Activated CD4-positive, alpha-beta T cell treated with anti-CD3 and anti-CD28 coated beads for 36 hours (primary cell): ENCODE data around the gene SLC25A25. TPM values are rescaled to one million over a fixed set of nuclear protein-coding genes. Genes with fewer than 3 reads are reported as not detected.

Experiments used
- ATAC-seq: fragments of 200-7000 bp; cut with Tn5 transposase; one replicate; pipeline ENCODE4 v1.10.0; 2021; ENCODE audit warnings: mild to moderate bottlenecking, moderate library complexity
- CTCF ChIA-PET: fragments of 350-600 bp; sonication (Branson Sonifier 250); formaldehyde crosslinking; loops from one replicate; lab custom pipeline; 2021; ENCODE audit warnings: antibody characterized with exemption; lab: Charles Lee
- POLR2A ChIA-PET: fragments of 350-600 bp; sonication (Branson Sonifier 250); formaldehyde crosslinking; loops from one replicate; lab custom pipeline; 2021; ENCODE audit warnings: antibody characterized with exemption, inconsistent platforms; lab: Charles Lee
- DNase-seq: peaks from one replicate; pipeline ENCODE4 v3.0.0-alpha.2; 2020
- H3K27ac Mint-ChIP-seq: one replicate; pipeline ENCODE4 v1.8.0; 2021; ENCODE audit warnings: mixed read lengths
- H3K27me3 Mint-ChIP-seq: one replicate; pipeline ENCODE4 v1.8.0; 2021; ENCODE audit warnings: mixed read lengths
- H3K36me3 Mint-ChIP-seq: one replicate; pipeline ENCODE4 v1.8.0; 2021; ENCODE audit warnings: low read depth, mixed read lengths
- H3K4me1 Mint-ChIP-seq: one replicate; pipeline ENCODE4 v1.8.0; 2021; ENCODE audit warnings: mixed read lengths
- H3K4me3 Mint-ChIP-seq: one replicate; pipeline ENCODE4 v1.8.0; 2021; ENCODE audit warnings: mild to moderate bottlenecking, moderate library complexity, mixed read lengths
- H3K9me3 Mint-ChIP-seq: one replicate; pipeline ENCODE4 v1.8.0; 2021; ENCODE audit warnings: low read depth, mixed read lengths
- intact Hi-C, 2 experiments: fragments of 100-400 bp; cut with DNase I in 1 of 2; cut with micrococcal nuclease in 1 of 2; formaldehyde crosslinking; loops; one replicate each; pipeline versions ENCODE4 v1.14.2 to v1.15.1; 2022 to 2024; cut with DNase I, micrococcal nuclease
- total RNA-seq, 2 experiments: library from RNA; stranded (reverse); gene quantifications; one replicate each; pipeline ENCODE4 v1.2.3, GENCODE V29; 2021

SLC25A25 gene
- total RNA-seq, 2 experiments from 2014 or later = 6.9 to 10.8 TPM

GRCh38 chr9:128120741-128121465 lies 52.9 kb downstream of the SLC25A25 start:
- ATAC-seq = no peak
- Mint-ChIP-seq H3K36me3 (peaks cover 11% of the 10 kb centered on the region), H3K27me3 (no peaks in the 10 kb centered on the region), H3K4me1 (peaks cover 19% of the 10 kb centered on the region), H3K9me3 (no peaks in the 10 kb centered on the region), H3K4me3 (no peak overlapping the region), H3K27ac (no peak overlapping the region)
- CTCF ChIA-PET = no interaction called here
- no peak for DNase-seq
- POLR2A ChIA-PET = no interaction called here
- intact Hi-C loops = no loop called here

- peaks cover 24% of the 10 kb centered on the region for H3K4me1 Mint-ChIP-seq
- H3K27ac Mint-ChIP-seq = no peak overlapping the region
- H3K36me3 Mint-ChIP-seq = peaks cover 15% of the 10 kb centered on the region
- ATAC-seq (no peak), DNase-seq (no peak)
- ChIA-PET POLR2A (no interaction called here), CTCF (no interaction called here)
- H3K9me3 Mint-ChIP-seq = no peaks in the 10 kb centered on the region
- no peaks in the 10 kb centered on the region for H3K27me3 Mint-ChIP-seq
- no peak overlapping the region for H3K4me3 Mint-ChIP-seq
- intact Hi-C loops = no loop called here
Measured at GRCh38 chr9:128121466-128121810, 53.4 kb downstream of the SLC25A25 start.

GRCh38 chr9:128121924-128122808 lies 54.1 kb downstream of the SLC25A25 start:
- POLR2A ChIA-PET = no interaction called here
- H3K4me3 Mint-ChIP-seq = no peak overlapping the region
- H3K36me3 Mint-ChIP-seq = peaks cover 15% of the 10 kb centered on the region
- H3K27ac Mint-ChIP-seq = no peak overlapping the region
- intact Hi-C loops = no loop called here
- peaks cover 24% of the 10 kb centered on the region for H3K4me1 Mint-ChIP-seq
- ATAC-seq (no peak), DNase-seq (no peak)
- no peaks in the 10 kb centered on the region for H3K9me3 Mint-ChIP-seq
- no peaks in the 10 kb centered on the region for H3K27me3 Mint-ChIP-seq
- CTCF ChIA-PET = no interaction called here

- no peaks in the 10 kb centered on the region for H3K9me3 Mint-ChIP-seq
- ATAC-seq = no peak
- peaks cover 15% of the 10 kb centered on the region for H3K36me3 Mint-ChIP-seq
- ChIA-PET CTCF (no interaction called here), POLR2A (no interaction called here)
- no peak for DNase-seq
- H3K27me3 Mint-ChIP-seq = no peaks in the 10 kb centered on the region
- H3K4me3 Mint-ChIP-seq = no peak overlapping the region
- no peak overlapping the region for H3K27ac Mint-ChIP-seq
- intact Hi-C loops = no loop called here
- peaks cover 20% of the 10 kb centered on the region for H3K4me1 Mint-ChIP-seq
Measured at GRCh38 chr9:128122809-128123175, 54.8 kb downstream of the SLC25A25 start.

- Mint-ChIP-seq H3K4me1 (peaks cover 19% of the 10 kb centered on the region), H3K4me3 (no peak overlapping the region), H3K27me3 (no peaks in the 10 kb centered on the region), H3K9me3 (no peaks in the 10 kb centered on the region), H3K36me3 (peaks cover 15% of the 10 kb centered on the region), H3K27ac (no peak overlapping the region)
- CTCF ChIA-PET = interaction anchor here (1.2 to 1.6 kb wide), 2 partner anchors 15 to 32 kb away, joined by 3 to 4 read pairs; no protein-coding TSS in a partner anchor
- intact Hi-C loops = no loop called here
- ATAC-seq (no peak), DNase-seq (no peak)
- POLR2A ChIA-PET = no interaction called here
Measured at GRCh38 chr9:128123451-128124080, 55.5 kb downstream of the SLC25A25 start.

- intact Hi-C loops = no loop called here
- POLR2A ChIA-PET = interaction anchor here (0.6 kb wide), 1 partner anchor 75 kb away, joined by 8 read pairs; no protein-coding TSS in a partner anchor
- H3K4me3 Mint-ChIP-seq = no peak overlapping the region
- no peaks in the 10 kb centered on the region for H3K27me3 Mint-ChIP-seq
- peaks cover 26% of the 10 kb centered on the region for H3K4me1 Mint-ChIP-seq
- CTCF ChIA-PET = interaction anchor here (0.5 to 1.6 kb wide), 8 partner anchors 16 to 441 kb away, joined by 3 to 6 read pairs (median 3); partner anchors contain the start of gene NAIF1
- no peaks in the 10 kb centered on the region for H3K9me3 Mint-ChIP-seq
- no peak overlapping the region for H3K27ac Mint-ChIP-seq
- peaks cover 15% of the 10 kb centered on the region for H3K36me3 Mint-ChIP-seq
- DNase-seq = no peak
- ATAC-seq = no peak
Measured at GRCh38 chr9:128124451-128124850, 56.4 kb downstream of the SLC25A25 start.

- DNase-seq (peak; percentile 77), ATAC-seq (peak; percentile 8)
- peak overlapping the region; percentile 7 for H3K4me3 Mint-ChIP-seq
- intact Hi-C loops = loop anchor here (5.0 kb wide), 3 partner anchors 58 to 903 kb away; partner anchors contain the start of genes COQ4 (in 1 of the 2), NAIF1 (in 1 of the 2), SLC25A25 (in 1 of the 2) and TRUB2 (in 1 of the 2)
- no peak overlapping the region for H3K27ac Mint-ChIP-seq
- no peaks in the 10 kb centered on the region for H3K9me3 Mint-ChIP-seq
- ChIA-PET CTCF (interaction anchor here (0.5 to 1.6 kb wide), 13 partner anchors 7 to 440 kb away, joined by 3 to 9 read pairs (median 3); partner anchors contain the start of gene NAIF1), POLR2A (interaction anchor here (0.6 kb wide), 1 partner anchor 75 kb away, joined by 8 read pairs; no protein-coding TSS in a partner anchor)
- H3K36me3 Mint-ChIP-seq = peaks cover 15% of the 10 kb centered on the region
- peaks cover 29% of the 10 kb centered on the region for H3K4me1 Mint-ChIP-seq
- no peaks in the 10 kb centered on the region for H3K27me3 Mint-ChIP-seq
Measured at GRCh38 chr9:128124873-128125579, 57.0 kb downstream of the SLC25A25 start.

- Mint-ChIP-seq H3K27me3 (no peaks in the 10 kb centered on the region), H3K4me3 (peak overlapping the region; percentile 80), H3K9me3 (no peaks in the 10 kb centered on the region), H3K4me1 (peaks cover 29% of the 10 kb centered on the region), H3K36me3 (peaks cover 15% of the 10 kb centered on the region), H3K27ac (peak overlapping the region; percentile 64)
- DNase-seq (no peak), ATAC-seq (no peak)
- ChIA-PET CTCF (interaction anchor here (0.6 to 1.5 kb wide), 8 partner anchors 8 to 156 kb away, joined by 3 to 9 read pairs (median 4); partner anchors contain the start of gene NAIF1), POLR2A (no interaction called here)
- intact Hi-C loops = loop anchor here (2.0 to 5.0 kb wide), 4 partner anchors 58 to 903 kb away; partner anchors contain the start of genes COQ4 (in 1 of the 2), NAIF1 (in 1 of the 2), SET (in 1 of the 2) and SLC25A25 (in 1 of the 2)
Measured at GRCh38 chr9:128125580-128126354, 57.7 kb downstream of the SLC25A25 start.

- peak; percentile 88 for DNase-seq
- CTCF ChIA-PET = interaction anchor here (0.5 to 1.2 kb wide), 2 partner anchors 10 to 241 kb away, joined by 3 read pairs; no protein-coding TSS in a partner anchor
- Mint-ChIP-seq H3K36me3 (peaks cover 15% of the 10 kb centered on the region), H3K27ac (peak within 1 kb of the TSS; percentile 96), H3K27me3 (peaks cover 2% of the 10 kb centered on the region), H3K4me3 (peak within 1 kb of the TSS; percentile 96), H3K4me1 (peaks cover 29% of the 10 kb centered on the region), H3K9me3 (no peaks in the 10 kb centered on the region)
- POLR2A ChIA-PET = interaction anchor here (1.3 kb wide), 1 partner anchor 33 kb away, joined by 5 read pairs; the partner anchor contains the start of gene BBLN
- intact Hi-C loops = loop anchor here (1.0 to 5.0 kb wide), 6 partner anchors 10 to 905 kb away; partner anchors contain the start of genes COQ4 (in 1 of the 2), NAIF1 (in 1 of the 2), SET (in 1 of the 2) and SLC25A25 (in 1 of the 2)
- ATAC-seq = peak; percentile 73
Measured at GRCh38 chr9:128127568-128127989, 59.5 kb downstream of the SLC25A25 start, which contains the start of gene PTGES2. Gene PTGES2, minus strand, starts transcription at chr9:128127729. Its CDS starts 12 bp downstream, at chr9:128127717.
